GM19468 (cell line): ENCODE data around the gene ZNF234.
"Not testable (repeated sequence)": the region's sequence is repeated elsewhere in the genome, so short reads cannot be mapped to it uniquely, and the experiment has no call there.

Experiments
- ATAC-seq: cut with Tn5 transposase; IDR thresholded peaks from one replicate; pipeline ENCODE4 v1.9.1; 2021; ENCODE audit warnings: mild to moderate bottlenecking, moderate library complexity, moderate number of reproducible peaks; ENCODE audit not compliant: unreplicated experiment; ENCODE audit errors: extremely low read depth

Gene ZNF234

DNA sequence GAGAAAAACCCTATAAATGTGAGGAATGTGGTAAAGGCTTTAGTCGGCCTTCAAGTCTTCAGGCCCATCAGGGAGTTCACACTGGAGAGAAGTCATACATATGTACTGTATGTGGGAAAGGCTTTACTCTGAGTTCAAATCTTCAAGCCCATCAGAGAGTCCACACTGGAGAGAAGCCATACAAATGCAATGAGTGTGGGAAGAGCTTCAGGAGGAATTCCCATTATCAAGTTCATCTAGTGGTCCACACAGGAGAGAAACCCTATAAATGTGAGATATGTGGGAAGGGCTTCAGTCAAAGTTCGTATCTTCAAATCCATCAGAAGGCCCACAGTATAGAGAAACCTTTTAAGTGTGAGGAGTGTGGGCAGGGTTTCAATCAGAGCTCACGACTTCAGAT lies 35.2 kb downstream of the ZNF234 start:
- no peak for ATAC-seq

- ATAC-seq: no peak
Observed at GRCh38 chr19:44180968-44181367, 39.6 kb downstream of the ZNF234 start.

DNA sequence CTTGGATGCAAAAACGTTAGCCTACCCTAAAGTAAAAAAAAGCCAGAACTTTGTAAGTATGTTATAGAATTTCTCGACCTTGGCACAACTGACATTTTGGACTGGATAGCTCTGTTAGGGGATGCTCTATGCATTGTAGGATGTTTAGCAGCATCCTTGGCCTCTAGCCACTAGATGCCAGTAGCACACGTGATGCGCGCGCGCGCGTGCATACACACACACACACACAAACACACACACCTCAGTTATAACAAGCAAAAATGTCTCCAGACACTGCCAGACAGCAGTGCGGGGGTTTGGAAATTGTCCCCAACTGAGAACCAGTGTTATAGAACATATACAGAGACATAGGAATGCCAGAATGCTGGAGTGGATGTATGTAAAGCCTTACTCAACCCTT lies 40.8 kb downstream of the ZNF234 start:
- no peak for ATAC-seq

DNA sequence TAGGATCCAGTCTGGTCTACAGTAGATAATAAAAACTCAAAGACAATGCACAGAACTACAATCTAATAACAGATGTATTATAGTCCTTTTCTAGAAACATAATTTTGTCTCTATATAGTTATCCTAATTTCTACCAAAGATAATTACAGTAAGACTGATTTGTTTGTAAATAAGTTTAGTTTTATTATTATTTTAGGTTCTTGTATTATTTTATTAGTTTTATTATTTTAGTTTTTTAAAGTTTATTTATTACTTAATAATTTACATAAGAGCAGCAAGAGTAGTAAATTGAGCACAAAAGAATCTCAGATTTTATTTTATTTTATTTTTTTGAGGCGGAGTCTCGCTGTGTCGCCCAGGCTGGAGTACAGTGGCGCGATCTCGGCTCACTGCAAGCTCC lies 48.7 kb downstream of the ZNF234 start:
- no peak for ATAC-seq

- no peak for ATAC-seq
Observed at GRCh38 chr19:44192127-44192526, 50.8 kb downstream of the ZNF234 start.

- ATAC-seq: no peak
Observed at GRCh38 chr19:44196772-44197171, 55.4 kb downstream of the ZNF234 start.

GRCh38 chr19:44202470-44202869 lies 61.1 kb downstream of the ZNF234 start:
- ATAC-seq: no peak

DNA sequence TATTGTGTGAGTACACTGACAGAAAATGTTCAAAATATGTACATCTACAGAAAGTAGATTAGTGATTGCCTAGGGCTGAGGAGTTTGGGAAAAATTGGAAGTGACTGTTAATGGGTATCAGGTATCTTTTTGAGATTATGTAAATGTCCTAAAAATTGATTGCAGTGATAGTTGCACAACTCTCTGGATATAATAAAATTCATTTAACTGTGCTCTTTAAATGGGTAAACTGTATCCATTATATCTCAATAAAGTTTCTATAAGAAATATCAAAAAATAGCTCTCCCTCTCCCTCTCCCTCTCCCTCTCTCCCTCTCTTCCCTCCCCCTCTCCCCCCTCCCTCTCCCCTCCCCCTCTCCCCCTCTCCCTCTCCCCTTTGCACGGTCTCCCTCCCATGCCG lies 61.6 kb downstream of the ZNF234 start:
- no peak for ATAC-seq

DNA sequence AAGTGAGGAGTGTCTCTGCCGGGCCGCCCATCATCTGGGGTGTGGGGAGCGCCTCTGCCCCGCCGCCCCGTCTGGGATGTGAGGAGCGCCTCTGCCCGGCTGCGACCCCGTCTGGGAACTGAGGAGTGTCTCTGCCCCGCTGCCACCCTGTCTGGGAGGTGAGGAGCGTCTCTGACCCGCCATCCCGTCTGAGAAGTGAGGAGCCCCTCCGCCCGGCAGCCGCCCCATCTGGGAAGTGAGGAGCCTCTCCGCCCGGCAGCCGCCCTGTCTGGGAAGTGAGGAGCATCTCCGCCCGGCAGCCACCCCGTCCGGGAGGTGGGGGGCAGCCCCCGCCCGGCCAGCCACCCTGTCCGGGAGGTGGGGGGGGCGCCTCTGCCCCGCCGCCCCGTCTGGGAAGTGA lies 62.5 kb downstream of the ZNF234 start:
- not testable (repeated sequence) for ATAC-seq

DNA sequence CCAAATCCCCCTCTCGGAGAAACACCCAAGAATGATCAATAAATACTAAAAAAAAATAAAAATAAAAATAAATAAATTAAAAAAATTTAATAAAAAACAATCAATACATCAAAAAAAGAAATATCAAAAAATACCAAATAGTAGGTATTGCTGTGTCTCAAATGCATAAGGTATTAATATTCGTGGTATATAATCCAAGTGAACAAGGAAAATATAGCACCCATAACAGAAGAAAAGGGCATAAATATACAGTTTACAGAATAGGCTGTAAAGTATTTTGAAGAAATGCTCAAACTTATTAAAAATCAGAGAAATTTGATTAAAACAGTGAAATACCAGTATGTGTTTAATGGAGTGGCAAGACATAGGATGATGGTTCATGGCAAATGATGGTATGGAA lies 63.4 kb downstream of the ZNF234 start:
- no peak for ATAC-seq

GRCh38 chr19:44207126-44207803 lies 65.9 kb downstream of the ZNF234 start:
- ATAC-seq: peak; percentile 76
